Measurements from ENCODE around the gene SKOR1. TPM values are rescaled to one million over a fixed set of nuclear protein-coding genes. Genes with fewer than 3 reads are reported as not detected.

Gene SKOR1
- total and polyA plus RNA-seq, 10 of the 15 experiments (the other 5 are each of a cell fraction or from before 2014, with no cell fraction given), result 0.04 to 0.36 (median 0.10) TPM; not detected in 4

- no peak for TF ChIP-seq CEBPZ (IDR thresholded peaks at IDR 0.05; ENCODE audit: low read depth, low read length)
- TF ChIP-seq CBX5 (IDR thresholded peaks at IDR 0.05; ENCODE audit: low read depth), result no peak
- TF ChIP-seq, protein P1, sequence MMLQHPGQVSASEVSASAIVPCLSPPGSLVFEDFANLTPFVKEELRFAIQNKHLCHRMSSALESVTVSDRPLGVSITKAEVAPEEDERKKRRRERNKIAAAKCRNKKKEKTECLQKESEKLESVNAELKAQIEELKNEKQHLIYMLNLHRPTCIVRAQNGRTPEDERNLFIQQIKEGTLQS (IDR thresholded peaks at IDR 0.05; ENCODE audit: borderline replicate concordance, extremely low read depth, low read depth, low read length), result no peak
- no peak for TF ChIP-seq EGR1 (IDR thresholded peaks at IDR 0.05; ENCODE audit: borderline replicate concordance in 1 of 2, low read depth in 2 of 2, low read length in 2 of 2)
Observed at GRCh38 chr15:67792250-67792942, 32.9 kb upstream of the SKOR1 start (continued).

DNA sequence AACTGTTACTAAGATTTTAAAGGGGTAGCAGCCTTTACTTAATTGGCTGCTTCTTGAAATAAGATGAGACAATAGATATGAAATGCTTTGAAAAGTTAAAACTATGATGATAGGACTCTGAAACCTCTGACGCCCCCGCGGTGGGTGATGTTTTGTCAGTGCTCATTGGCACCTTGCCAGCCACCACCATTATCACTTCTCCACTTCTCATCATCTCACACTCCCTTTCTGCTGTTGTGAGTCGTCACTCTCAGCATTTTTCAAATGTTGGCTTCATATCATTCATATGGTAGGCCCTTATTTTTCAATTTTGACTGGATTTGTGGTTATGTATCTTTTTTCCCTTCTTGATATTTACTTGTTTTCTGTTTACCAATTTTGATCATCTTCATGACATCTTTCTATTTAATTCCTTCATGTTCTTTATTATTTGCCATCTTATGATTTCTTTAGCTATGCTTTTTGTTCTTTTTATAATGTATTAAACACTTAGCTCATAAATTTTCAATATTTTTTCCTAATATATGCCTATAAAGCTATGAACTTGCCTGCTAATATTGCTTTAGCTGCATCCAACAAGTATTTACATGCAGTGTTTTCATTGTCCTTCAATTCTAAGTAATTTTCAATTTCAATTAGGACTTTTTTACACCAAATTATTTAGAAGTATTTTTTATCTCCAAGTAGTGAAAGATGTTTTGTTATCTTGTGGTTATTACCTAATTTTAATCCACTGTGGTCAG lies 30.3 kb upstream of the SKOR1 start:
- H4K20me1 ChIP-seq (ENCODE audit: control insufficient read depth, insufficient read depth), result no peaks in the 10 kb centered on the region
- BruUV-seq (replicated peaks), result no TSS peak
- SMC1A ChIA-PET (ENCODE audit: uncharacterized antibody, unreplicated experiment), result interaction anchor here (0.6 to 2.1 kb wide), 3 partner anchors 10 to 435 kb away, joined by 3 to 6 read pairs (median 3); no protein-coding TSS in a partner anchor
- POLR2A ChIA-PET, result no interaction called here
- no peak overlapping the region for H2AFZ ChIP-seq (ENCODE audit: control insufficient read depth, low read depth, low read length)
- in situ Hi-C loops (cut with MboI) (no loop called here), intact Hi-C loops (cut with micrococcal nuclease; ENCODE audit: unreplicated experiment) (no loop called here)
- no peak for ATAC-seq
- H3K4me3 ChIP-seq, result no peak overlapping the region
- FAIRE-seq, result no peak
- TF ChIP-seq PAX5 (IDR thresholded peaks at IDR 0.05; ENCODE audit: borderline replicate concordance, low read depth, low read length) (no peak), ZBTB4 (CRISPR knock-in tag; IDR thresholded peaks at IDR 0.05) (no peak), SKIL (IDR thresholded peaks at IDR 0.05; ENCODE audit: low read depth, poor library complexity, severe bottlenecking) (no peak), JUND (IDR thresholded peaks at IDR 0.05; ENCODE audit: low read depth, low read length) (no peak), EZH2 (IDR thresholded peaks at IDR 0.05; ENCODE audit: borderline replicate concordance, control insufficient read depth, low read depth, low read length) (no peak), RCOR1 (conservative IDR thresholded peaks at IDR 0.05; ENCODE audit: low read depth, low read length) (no peak)
- RAD21 ChIA-PET (ENCODE audit: unreplicated experiment), result no interaction called here
- no peaks in the 10 kb centered on the region for H3K27me3 ChIP-seq (replicated peaks in 1 of 2; ENCODE audit: control insufficient read depth in 2 of 2, insufficient read depth in 2 of 2, low read length in 1 of 2)
- H3K4me2 ChIP-seq (ENCODE audit: control insufficient read depth, insufficient read depth), result no peak overlapping the region
- H3K36me3 ChIP-seq (ENCODE audit: control insufficient read depth in 2 of 2, insufficient read depth in 2 of 2, low read length in 1 of 2), result no peaks in the 10 kb centered on the region; a peak in 1 of 4 replicates
- no peak for DNase-seq (ENCODE audit: low read depth, low spot score)
- H3K9me3 ChIP-seq (replicated peaks; ENCODE audit: control insufficient read depth, insufficient read depth, low read length), result peaks cover 1% of the 10 kb centered on the region; the same call in 2 of the 3 replicates
- H3K27ac ChIP-seq (ENCODE audit: control insufficient read depth, insufficient read depth), result no peak overlapping the region
- WGBS (ENCODE audit: insufficient coverage, insufficient replicate concordance, low lambda C conversion rate, missing lambda C conversion rate), result 90% methylated on average over 4 of the region's 4 CpGs
- H3K79me2 ChIP-seq (ENCODE audit: control insufficient read depth, insufficient read depth, low read length), result no peaks in the 10 kb centered on the region
- CTCF ChIA-PET, result interaction anchor here (2.3 kb wide), 1 partner anchor 11 kb away, joined by 5 read pairs; no protein-coding TSS in a partner anchor
- no peaks in the 10 kb centered on the region for H3K4me1 ChIP-seq (ENCODE audit: control insufficient read depth, insufficient read depth, low read length)
- no peak overlapping the region for H3K9ac ChIP-seq (ENCODE audit: control insufficient read depth, insufficient read depth, low read length)

All from GM12878 (cell line).